Activated CD4-positive, alpha-beta T cell treated with anti-CD3 and anti-CD28 coated beads, Interleukin-10, Interleukin-2, amounts not matched to agents 100 ng/mL and 50 ng/mL, durations not matched to agents 16 hours and 8 hours (primary cell): Measurements from ENCODE around the gene FAM50B.

ENCODE experiments used
- DNase-seq: peaks from one replicate; pipeline ENCODE4 v3.0.0-alpha.2; 2020

Gene FAM50B

DNA sequence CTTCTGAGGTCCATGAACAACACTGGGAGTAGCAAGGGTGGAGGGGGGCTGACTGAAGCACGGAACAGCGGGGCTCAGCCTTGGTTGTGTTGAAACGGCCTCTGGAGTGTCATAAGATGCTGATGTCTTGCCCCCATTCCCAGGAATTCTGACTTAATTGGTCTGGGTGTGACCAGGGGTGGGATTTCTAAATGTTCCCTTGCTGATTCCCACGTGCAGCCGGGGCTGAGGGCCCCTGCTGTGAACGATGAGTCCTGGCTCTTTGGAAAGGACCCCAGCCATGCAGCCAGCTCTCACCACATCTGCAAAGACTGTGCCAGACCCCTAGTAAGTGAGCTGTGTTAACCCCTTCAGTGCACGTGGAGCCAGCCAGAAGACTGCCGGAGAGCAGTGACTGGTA lies 28.6 kb upstream of the FAM50B start:
- DNase-seq, result no peak

DNA sequence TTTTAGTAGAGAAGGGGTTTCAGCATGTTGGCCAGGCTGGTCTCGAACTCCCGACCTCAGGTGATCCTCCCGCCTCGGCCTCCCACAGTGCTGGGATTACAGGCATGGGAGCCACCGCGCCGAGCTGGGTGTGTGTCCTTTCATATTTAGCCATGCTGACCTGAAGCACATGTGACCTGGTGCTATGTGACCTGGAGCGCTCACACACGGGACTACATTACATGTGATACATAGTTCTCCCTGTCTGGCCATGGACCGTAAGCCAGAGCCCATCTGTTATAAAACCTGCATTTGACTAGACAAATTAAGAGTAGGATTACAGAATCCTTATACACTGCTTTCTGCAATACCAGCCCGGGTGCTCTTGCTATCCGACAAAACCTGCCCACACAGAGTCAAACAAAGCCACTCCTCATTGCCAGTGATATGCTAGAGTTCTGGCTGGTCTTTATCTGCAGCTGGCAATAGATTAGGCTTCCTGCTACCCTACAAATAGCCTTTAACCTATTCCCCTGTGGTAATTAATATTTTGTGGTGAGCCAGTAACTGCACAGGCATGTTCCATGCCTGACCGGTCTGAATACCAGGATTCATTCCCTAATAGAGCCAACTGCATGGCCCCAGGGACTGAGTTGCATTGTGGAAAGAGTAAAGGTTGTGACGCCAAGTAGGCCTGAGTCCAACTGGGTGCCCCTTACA lies 26.3 kb upstream of the FAM50B start:
- DNase-seq, result no peak

DNA sequence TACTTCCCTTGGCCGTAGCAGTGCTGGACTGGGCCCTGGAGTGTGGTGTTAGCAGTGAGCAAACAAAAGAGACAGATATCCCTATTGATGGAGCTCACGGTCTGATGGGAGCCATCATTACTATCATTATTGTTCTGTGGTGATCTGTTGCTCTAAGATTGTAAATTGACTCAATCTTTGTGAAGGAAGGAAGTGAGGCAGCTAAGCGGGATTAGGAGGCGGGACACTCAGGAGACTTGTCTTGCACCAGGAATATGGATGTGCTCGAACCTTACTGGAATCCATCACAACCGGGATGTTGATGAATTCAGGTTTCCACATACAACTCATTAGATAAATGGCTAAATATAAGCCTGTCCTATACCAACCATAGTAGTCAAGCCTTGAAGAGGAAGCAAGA lies 25.5 kb upstream of the FAM50B start:
- no peak for DNase-seq

DNA sequence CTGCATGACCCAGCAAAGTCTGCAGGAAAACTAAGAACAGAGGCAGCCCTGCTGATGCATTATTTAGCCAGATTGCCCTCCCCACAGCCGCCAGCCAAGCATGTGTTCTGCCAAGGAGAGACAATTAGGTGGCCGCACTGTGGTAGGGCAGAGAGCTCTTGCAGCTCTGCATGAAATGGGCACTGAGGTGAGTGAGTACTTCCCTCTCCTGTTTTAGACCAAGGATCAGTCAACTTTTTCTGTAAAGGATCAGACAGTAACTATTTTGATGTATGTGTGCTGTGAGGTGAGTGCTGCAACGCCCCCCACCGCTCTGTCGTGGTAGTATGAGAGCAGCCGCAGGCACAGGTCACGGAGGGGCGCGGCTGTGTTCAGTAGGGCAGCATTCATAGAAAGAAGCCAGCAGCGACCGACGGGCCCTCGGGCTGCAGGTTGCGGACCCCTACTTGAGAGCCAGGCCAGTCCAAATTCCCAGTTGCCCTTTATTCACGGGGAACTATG lies 23.8 kb upstream of the FAM50B start:
- no peak for DNase-seq

DNA sequence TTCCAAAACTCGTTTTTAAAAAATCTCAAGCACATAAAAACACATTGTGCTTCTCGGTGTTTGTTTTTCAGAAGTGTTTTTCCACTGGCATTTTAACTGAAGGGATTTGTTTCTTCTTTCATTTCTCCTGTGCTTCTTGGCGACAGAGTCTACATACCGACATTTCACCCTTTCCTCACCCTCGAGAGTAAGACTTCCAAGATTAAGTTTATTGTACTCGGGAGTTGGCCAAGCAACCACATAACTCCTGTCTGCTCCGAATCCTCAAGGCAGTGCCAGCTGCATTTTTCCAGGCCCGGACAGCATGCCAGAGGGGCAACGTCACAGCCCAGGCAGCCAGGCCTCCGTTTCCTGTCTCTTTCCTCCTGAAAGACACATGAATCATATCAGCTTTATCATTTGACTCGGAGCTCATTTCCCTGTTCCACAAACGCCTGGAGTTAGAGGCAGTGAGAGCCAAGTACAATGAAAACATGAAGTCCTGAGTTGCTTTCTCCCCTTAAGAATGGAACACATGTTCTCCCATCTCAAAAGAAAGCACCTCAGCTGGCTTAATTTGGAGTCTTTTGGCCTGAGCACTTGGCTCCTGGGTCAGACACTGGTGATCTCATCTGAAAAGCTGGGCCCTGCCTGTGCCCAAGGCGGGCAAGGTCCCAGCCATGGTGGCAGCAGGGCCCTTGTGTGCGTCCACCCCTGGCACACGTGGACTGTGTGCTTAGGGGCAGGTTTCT lies 23.2 kb upstream of the FAM50B start:
- DNase-seq, result no peak

DNA sequence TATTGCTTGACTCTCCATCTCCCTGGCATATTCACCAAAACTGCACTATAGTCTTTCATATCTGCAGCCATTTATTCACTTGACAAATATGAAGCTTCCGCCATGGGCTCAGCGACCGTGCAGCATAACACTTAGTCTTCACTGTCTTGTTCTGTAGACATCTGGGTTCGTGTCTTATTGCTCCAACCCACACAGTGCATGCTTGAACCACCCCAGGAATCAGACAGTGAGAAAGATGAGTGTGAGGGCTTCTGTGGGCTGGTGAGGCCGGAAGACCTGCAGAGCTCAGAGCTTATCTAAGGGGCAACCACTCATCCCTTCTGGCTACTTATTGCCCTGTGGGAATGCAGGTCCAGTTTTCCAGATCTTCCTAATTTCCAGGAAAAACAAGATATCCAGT lies 19.9 kb upstream of the FAM50B start:
- no peak for DNase-seq

DNA sequence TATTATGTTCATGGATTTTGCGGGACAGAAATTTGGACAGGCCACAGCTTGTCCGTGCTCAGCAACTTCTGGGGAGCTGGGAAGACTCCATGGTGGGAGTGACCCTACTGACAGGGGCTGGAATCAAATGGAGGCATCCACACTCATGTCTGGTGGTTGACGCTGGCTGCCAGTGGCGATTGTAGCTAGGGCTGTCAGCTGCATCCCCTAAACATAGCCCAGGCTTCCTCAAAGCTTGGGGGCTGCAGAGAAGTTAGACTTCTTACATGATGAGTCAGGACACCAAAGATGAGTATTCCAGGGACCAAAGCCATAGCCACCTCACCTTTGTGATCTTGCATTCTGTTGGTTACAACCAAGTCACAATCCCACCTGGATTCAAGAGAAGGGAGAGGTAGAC lies 18.4 kb upstream of the FAM50B start:
- DNase-seq, result no peak

DNA sequence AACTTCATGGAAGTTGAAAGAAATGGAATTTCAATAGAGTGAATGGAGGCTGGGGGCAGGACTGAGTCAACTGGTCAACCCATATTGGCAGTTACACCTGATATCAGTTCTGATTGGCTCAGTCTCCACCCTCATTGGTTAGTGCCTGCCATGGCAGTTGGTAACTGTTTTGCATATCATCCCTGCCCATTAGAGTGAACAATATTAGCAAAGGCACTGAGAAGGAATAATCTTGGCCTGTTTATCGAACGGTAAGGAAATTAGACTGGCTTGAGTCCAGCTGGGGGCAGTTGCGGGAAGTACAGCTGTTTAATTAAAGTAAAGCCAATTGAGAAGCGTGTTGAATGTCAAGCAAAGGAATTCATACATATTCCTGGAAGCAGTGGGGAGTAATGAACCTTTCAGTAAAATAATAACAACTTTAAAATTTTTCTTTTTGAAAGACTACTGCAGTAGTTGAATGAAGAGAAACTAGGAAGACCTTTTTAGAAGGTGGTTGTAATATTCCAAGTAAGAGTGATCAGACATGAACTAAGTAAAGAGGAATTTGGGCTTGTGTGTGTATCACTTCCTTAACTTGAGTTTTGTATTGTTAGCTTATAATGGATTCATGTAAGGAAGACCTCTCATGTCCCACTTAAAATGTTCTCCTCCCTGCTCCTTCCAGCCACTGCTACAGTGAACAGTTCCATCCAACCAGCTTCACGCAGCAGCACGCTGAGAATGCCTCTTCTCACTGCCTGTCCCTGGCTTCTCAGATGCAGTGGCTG lies 17.2 kb upstream of the FAM50B start:
- no peak for DNase-seq

DNA sequence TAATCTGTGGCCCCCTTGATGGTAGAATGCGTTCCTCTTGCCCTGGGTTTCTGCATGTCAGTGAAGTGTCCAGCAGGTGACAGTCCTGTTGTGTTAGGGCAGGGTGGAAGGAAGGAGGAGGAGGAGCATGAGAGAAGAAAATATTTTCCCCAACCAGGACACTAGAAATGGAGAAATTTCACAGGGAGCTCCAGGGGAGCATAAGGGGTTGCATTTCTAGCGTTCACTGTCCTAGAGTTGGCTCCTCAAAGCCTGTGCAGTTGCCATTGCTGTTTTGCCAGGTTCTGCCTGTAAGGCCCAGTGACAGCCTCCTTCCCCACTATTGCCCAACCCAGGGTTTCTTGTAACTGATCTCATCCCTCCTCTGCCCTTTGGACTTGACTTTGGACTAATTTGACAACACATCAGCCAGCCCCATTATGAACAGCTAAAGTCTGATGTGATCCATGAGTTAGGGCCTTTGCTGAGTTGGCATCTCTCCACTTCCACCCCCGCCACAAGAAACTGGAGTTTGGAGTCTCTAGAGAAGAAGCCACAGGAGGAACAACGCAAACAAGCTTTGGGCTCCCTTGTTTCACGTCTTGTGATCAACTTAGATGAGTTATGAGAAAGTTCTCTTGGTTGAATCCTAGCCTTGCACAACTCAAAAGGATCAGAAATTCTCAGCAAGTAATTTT lies 14.0 kb upstream of the FAM50B start:
- no peak for DNase-seq

DNA sequence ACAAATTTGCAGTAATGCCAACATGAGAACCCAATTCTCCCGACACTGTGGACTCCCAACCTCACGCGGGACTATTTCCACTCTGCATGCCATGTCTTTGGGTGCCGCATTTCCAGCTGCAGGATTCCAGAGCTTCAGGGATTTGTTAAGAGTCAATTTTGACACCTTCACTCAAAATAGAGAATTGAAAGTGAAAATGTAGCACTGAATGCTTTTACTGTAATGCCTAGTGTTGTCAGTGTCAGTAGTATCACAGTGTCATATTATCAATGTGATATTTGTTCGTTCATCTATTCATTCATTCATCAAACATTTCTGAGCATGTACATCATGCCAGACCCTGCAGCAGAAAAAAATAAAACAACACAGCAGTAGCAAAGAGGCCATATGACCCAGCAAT lies 13.4 kb upstream of the FAM50B start:
- DNase-seq, result no peak

DNA sequence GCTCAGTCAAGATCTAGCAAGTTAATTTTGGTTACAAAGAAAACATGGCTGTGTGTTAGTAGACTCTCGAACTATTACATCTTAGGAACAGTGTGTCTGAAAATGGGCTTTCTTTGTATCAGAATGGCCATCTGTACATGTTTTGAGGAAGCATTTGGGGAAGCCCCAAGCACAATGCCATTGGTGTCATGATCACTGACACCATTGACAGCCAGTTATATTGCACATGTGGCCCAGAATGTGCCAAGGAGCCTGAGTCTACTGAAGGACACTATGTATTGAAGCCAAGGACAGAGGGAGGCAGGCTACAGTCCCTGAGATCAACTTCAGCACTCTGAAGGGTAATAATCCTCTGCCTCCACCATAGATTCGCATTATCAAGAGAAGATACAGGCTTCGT lies 12.6 kb upstream of the FAM50B start:
- no peak for DNase-seq

DNA sequence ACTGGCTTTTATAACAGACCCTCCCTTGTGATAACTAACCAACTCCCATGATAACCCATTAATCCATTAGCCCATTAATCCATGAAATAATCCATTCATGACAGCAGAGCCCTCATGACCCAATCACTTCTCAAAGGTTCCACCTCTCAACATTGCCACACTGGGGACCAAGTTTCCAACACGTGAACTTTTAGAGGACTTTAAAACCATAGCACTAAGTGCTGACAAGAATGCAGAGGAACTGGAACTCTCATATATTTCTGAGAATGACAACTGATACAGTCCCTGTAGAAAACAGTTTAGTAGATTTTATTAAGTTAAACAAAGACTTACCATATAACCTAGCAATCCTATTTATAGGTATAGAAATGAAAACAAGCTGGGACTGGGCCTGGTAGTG lies 11.4 kb upstream of the FAM50B start:
- DNase-seq, result no peak

DNA sequence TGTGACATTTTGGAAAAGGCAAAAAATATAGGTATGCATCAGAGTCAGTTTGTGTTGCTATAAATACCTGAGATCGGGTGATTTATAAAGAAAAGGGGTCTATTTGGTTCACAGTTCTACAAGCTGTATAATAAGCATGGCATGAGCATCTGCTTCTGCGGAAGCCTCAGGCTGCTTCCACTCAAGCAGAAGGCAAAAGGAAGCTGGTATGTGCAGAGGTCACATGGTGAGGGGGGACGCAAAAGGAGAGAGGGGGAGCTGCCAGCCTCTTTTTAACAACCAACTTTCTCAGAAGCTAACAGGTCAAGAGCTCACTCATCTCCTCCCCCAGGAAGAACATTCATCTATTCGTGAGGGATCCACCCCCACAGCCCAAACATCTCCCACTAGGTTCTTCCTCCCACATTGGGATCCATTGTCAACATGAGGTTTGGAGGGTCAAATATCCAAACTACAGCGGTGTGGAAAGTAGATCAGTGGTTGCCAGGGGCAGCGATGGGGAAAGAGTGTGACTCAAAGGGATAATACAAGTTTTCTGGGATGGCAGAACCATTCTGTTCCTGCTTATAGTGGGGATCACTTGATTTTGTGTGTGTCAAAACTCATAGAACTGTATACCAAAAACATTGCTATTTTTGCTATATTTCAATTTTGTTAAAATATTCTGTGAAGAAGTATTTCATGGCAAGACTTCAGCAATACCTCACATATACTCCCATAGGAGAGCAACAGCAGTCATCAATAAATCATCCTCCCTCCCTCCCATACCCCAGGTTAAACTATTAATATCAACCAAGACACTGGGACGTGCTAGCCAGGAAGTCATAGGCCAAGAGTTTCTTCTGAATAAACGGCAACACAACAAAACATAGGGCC lies 9.9 kb upstream of the FAM50B start:
- no peak for DNase-seq

DNA sequence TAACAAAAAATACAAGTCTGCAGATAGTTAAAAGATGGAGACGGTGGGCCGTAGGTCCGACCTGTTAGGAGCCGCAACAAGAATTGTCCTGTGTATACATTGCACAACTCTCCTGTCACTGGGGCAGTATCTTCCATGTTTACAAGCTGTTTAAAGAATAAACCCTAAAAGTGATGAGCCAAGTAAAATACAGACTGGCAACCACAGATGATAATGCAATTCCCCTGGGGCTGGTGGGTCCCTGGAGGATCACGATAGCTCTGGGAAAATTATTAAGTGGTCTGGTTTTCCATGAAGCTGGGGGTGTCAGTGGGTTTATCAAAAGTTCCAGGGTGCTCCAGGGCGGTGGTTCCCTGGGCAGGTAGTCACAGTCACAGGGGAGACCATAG lies 8.1 kb upstream of the FAM50B start:
- no peak for DNase-seq

DNA sequence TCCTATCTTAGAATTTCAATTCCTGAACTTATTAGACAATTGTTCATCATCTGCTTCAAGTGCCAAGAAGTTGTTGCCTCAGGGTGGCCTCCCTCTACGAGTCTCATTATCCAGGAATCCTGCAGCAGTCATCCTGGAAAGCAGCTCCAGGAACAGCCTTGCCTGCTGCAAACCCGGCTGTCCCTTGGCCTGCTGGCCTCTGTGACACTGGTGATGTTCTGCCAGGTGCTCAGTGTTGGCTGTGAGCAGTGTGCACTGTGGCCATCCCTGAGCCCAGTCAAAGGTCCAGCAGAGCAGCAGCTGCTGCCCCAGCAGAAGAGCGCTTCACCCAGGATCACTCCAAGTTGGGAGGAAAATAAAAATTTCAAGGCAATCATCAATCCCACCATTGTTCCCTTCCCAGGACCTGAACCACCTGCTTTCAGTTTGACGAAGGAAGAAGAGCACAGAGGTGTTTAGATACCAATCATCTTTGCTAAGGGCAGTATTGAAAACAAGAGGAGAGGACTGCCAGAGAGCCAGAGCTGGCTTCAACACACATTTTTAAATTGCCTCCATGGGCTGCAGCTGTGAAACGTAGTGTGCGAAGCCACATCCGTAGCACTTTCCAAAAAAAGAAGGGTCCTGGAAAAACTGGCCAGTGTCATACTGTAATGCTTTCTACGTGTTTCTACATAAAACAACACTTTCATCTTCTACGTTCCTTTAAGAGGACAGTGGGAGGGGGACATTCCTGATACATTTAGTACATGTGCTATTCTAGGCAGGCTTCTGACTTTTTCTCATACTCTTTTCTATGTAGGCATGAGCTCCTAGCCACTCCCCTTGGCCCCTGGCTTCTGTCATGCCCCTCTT lies 7.2 kb upstream of the FAM50B start:
- no peak for DNase-seq

DNA sequence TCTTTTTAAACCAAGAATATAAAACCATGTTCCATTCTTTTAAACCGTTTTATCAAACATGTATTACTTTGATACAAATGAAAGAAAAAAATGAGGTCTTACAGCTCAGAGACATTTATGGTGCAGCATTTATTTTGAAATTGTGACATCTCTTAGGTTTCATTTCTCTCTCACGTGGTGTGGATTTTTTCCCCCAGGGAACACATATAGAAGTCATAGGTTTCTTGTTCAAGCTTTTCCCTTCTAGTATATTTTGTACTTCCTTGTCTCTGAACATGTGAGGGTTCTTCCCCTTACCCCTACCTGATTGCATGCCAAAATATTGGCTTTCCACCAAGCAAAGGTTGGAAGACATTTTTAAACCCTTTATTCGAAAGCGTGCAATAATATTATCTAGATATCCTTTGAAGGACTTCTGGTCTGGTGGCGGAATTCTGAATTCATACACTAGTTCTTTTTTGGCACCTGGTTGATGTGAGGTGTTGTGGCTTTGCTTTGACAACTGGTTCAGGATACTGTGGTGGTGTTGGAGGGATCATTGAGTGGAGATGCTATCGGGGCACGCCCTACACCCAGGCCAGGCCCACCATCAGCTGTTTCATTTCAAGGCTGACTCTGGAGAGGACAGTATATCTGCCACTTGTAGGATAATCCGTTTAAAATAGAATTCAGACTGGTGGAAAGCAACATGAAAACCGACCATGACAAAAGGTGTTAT lies 5.6 kb upstream of the FAM50B start:
- DNase-seq, result no peak

DNA sequence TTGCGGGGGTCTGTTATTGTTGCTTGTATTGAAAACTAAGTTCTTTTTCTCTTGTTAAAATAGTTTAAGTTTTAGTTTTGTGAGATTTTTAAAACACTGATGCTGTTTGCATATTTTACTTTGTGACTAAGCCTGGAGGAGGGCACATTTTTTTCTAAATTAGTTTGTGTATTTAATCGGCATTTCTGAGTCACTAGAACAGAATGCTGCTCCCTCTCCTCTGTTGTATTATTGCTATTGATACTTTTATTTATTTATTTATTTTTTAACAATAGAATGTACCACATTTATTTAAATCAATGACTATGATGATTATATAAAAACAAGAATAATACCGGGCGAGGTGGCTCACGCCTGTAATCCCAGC lies 5.1 kb upstream of the FAM50B start:
- DNase-seq, result no peak

DNA sequence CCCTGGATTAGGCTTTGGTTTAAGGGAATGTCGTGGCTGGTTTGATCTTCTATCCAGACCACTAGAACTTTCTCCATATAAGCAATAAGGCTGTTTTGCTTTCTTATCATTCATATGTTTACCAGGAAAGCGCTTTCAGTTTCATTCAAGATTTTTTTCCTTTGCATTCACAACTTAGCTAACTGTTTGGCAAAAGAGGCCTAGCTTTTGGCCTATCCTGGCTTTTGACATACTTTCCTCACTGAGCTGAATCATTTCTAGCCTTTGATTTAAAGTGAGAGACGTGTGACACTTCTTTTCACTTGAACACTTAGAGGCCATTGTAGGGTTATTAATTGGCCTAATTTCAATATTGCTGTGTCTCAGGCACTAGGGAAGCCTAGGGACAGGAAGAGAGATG lies 1.7 kb upstream of the FAM50B start:
- peak; percentile 79 for DNase-seq

DNA sequence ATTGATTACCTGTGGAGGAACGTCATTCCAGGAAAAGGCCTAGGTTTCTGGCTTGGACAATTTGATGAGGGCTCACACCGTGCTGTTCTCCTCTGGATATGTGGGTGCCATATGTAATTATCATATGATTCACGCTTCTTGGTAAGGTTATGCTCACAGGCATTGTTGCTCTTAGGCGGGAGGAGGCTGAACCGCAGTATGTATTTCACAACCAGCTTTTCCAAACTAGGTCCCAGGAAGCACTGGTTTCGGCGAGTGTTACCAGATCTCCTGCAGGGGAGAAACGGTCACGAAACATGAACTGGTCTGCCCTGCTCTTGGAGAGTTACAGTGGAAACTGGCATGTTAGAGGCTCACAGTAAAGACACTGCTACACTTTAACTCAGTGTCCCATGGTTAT lies 793 bp upstream of the FAM50B start:
- no peak for DNase-seq

DNA sequence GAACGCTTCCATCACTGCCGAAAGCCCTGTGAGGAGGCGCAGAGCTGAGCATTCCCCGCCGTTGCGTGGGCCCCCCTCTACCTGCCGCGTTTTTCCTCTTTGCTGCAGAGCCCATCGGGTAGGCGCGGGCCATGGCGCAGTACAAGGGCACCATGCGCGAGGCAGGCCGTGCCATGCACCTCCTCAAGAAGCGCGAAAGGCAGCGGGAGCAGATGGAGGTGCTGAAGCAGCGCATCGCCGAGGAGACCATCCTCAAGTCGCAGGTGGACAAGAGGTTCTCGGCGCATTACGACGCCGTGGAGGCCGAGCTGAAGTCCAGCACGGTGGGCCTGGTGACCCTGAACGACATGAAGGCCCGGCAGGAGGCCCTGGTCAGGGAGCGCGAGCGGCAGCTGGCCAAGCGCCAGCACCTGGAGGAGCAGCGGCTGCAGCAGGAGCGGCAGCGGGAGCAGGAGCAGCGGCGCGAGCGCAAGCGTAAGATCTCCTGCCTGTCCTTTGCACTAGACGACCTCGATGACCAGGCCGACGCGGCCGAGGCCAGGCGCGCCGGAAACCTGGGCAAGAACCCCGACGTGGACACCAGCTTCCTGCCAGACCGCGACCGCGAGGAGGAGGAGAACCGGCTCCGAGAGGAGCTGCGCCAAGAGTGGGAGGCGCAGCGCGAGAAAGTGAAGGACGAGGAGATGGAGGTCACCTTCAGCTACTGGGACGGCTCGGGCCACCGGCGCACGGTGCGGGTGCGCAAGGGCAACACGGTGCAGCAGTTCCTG lies 693 bp downstream of the FAM50B start:
- DNase-seq, result no peak
